GM19397 (cell line): ENCODE measurements around the gene ERMN.

ENCODE experiments used
- ATAC-seq: cut with Tn5 transposase; IDR thresholded peaks from one replicate; pipeline ENCODE4 v1.9.1; 2021; ENCODE audit warnings: mild to moderate bottlenecking, moderate library complexity; ENCODE audit not compliant: unreplicated experiment

The ERMN gene

DNA sequence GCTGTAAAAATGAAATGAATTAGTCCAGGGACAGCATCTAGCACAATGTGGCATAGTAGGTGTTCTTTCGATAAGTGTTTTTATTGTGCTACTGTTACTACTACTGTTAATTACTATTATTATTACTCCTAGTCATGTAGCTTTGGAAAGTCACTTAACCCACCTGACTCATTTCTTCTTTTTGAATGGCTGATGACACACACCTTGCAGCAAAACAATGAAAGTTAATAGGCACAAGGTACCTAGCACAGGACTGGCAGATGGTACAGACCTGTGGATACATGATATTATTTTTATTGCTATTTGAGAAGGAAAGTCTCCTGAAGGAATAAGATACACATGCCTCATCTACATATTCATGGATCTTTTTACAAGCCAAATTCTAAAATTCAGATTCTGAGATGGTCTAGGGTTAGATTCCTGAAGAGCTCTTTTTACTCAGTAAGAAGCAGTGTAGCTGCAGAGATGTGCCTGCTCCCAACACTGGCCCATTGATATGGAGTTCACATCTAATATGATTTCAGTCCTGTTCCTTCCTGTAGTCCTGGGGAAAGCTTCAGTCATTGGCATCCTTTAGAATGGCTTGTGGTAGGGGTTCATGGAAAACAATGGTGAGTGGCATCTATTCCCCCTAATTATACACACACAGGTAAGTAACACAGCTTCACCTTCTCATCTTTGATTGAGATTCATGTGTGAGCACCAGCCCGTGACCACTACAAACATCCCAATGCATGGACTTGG is 7.9 kb upstream of the ERMN start:
- ATAC-seq, result no peak

DNA sequence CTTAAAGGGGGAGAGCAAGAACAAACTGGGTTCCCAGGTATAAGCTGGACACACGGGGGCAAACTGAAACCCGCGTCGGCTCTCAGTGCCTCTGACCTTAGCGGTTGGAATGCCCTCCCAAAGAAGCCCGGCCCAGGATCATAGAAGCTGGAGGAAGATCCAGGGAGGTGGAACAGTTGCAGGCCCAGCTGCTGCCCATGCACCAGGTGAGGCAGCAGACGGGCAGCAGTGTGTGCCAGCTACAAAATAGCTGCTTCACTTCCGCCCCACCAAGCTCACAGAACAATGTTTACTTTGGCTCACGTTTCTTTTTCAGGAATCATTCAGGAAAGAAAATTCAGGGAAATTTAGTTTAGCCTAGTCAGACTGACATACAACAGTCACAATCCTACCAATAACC is 3.9 kb upstream of the ERMN start:
- ATAC-seq, result no peak

DNA sequence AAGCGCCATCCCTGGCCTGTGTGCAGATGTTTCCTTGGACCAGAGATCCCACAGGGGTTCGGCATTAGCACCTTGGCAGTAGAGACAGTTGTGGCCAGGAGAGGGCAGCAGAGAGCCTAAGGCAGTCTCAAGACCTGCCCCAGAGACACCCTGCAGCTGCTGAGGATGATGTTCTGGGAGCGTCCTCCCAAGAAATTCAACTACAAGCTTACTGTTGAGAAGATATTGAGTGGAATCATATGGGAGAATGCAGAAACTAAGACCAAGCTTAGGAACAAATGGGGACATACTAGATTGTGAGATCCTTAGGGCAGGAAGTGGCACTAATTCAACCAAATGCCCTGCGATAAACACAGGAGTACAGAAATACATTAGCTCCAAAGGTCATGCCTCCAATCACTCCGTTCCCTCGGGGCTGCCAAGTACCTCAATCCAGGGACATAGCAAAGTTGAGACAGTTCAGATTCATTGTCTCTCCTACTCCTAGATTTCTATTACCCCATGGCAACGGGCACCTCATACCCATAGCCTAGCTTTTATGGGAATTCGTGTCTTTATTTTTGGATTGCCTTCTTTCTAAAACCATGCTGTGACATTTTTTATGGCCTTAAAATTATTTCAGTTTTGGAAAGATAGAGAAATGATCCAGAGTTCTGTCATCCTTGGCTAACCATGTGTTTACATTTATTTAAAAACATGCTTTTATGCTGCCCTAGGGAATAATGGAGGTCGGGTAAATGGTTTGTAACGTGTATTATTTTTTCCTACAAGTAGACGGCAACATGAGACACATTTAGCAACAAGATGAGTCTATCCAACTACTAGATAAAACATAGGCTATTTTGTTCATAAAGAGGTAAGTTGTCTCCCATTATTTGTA is 2.2 kb upstream of the ERMN start:
- peak; percentile 99 for ATAC-seq

DNA sequence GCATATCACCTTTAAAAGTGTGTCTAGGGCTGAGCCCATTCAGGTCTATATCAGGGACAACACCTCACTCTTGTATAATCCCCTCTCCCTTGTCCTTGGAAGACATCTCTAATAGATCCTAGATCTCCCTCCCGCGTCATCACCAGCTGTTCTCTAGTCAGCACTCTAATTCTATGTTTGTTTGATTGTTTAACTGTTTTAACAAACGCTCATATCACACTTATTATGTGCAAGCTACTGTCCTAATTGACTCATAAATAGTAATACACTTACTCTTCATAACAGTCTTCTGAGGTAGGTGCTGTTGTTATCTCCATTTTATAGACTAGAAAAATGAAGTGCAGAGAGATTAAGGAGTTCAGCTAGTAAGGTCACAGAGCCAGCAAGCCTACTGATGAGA is 1.6 kb upstream of the ERMN start:
- peak; percentile 32 for ATAC-seq

DNA sequence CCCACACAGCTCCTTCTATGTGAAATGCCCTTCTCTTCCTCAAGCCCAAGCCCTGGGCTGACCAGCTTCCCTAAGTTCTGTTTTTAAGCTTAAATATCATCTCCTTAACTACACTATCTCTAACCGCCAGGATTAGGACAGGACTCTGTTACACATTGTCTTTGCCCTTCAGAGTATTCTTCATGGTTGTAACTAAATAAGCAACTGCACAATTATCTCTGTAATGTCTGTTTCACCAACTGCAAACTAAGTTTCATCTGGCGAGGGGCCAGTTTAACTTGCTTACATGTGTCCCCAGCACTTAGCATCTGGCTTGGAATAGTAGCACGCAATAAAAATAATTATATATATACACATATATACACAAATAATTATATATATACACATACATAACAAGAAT is 1.1 kb upstream of the ERMN start:
- no peak for ATAC-seq

DNA sequence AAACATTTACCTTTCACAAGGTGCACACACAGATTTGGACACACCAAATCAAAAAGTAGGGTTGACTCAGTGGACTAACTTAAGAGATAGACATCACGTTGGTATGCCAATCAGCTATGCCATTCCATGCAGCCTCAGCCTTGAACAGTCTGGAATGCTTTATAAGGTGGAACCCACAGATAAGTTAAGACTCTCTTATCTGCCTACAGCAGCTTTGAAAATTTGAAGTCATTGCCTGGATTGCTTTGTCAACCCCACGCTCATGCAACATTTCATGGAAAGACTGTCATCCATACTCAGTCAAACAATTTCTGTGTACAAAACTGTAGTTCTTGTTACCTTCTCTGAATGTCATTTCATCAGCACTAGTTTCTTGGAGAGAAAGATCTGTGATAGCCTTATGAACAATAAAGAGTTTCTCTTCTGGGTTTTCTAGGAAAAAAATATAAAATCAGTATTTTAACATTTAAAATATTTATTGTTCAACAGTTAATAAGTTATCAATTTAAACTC is 1.2 kb downstream of the ERMN start:
- ATAC-seq, result no peak

DNA sequence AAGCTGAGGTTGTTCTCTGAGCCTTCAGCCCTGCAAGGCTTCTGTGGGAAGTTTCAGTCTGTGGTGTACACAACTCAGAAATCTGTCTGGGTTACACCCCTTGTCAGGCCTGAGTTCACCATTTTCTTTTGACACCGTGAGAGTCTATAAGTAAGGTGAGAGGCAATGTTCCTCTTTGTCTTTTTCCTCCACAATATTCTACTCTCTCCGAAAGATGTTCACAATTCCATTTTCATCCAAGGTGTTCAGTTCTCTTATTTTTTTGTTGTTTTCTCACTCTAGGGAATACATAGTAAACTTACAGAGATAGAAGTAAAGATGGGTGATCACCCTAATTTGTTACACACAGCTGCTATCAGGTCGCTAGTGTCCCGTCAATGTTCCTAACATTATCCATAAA is 3.2 kb downstream of the ERMN start:
- no peak for ATAC-seq

DNA sequence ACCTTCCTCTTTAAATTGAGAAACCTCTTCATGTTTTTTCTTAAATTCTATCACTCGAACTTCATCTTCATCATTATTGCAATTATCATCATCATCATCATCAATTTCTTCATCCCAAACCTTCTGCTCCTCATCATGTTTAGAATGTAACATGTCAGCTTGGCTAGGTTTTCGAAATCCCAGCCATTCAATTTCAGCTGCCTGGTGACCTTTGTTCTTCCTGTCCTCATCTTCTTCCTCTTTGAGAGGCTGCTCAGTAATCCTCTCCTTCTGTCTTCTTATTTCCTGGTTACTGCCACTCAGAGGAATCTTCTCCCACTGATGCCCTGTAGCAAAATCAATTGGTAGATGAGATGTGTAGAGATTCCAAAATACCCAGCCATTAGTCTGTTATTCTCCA is 4.2 kb downstream of the ERMN start:
- ATAC-seq, result no peak

DNA sequence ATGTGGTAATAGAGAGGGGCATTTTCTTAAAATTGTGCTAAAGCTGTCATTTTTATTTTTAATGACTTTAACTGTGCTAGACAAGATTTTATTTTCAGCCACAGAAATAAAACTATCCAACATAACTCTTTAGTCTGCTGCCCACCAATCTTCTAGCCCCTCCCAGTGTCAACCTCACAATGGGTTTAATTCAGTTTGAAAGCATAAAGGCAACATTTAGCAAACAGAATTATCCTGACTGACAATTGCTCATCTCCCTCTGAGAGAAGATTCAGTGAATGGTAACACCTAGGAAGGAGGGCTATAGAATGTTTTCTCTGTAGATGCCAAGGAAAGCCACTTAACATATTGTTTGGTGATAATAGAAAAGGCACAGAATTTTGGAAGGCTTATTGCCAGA is 5.2 kb downstream of the ERMN start:
- no peak for ATAC-seq

DNA sequence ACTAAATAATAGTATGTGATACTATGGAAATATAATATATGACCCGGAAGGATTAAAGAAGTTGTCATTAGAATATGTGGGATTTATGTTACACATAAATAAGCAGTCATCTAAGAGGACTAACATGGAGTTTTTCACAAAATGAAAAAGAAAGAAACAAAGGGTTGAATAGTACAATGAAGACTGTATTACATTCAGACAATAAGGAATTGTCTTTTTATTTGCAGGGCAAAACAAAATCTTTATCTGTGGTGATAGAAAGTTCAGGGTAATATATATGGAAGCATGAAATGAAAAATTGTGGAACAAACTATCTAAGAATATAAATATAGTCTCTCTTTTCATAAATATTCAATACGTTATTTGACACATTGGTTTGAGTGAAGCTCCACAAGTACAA is 5.8 kb downstream of the ERMN start:
- no peak for ATAC-seq

DNA sequence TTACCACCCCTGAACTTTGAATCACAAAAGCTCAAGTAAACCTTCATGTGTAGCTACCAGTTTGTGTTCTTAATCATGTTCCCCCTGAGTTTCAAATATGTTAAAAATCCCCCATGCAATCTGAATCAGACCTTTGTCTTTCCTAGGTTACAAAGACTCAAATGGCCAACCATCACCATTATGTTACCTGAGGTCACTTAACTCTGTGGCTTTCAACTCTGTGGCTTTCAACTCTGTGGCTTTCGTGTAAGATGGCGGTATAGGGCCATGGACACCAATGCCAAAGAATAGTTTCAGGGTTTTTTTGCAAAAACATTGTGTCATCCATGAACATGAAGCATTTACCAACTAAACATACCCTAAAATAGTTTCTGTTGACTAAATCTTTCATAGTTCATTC is 6.7 kb downstream of the ERMN start:
- ATAC-seq, result no peak

DNA sequence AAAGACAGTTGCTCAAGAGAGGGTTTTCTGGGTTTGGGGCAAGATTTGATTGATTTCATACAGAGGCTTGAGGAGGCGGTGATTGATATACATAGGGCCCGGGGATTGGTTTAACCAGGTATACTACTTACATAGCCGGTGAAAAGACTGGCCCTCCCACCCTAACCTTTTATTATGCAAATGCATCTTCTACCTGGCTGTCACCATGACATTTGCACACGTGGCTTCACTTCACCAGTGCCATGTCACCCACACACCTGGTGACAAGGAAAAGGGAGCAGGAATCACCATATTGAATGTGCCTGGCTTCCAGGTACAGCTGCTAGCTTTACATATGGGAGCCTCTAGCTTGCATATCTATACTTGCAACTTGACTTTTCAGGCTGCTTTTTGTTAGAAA is 9.7 kb downstream of the ERMN start:
- ATAC-seq, result no peak

DNA sequence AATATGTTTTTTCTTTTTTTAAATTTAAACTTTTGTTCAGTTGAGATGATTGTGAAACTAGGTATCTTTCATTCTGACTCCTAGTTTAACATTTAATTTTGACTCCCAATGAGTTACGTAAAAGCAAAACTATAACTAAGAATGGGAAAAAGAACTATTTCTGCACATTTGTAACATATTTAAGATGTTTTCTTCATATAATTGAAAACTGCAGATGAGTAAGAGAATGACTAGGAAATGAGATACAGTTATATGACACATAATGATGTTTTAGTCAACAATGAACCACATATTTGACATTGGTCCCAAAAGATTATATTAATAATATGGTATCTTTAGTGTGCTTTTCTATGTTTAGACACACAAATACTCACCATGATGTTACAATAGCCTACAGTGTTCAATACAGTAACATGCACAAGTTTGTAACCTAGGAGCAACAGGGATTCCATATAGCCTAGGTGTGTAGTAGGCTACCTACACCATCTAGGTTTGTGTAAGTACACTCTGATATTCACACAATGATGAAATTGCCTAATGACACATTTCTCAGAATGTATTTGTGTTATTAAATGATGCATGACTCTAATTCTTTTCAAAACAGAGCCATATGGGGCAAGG is 12.6 kb downstream of the ERMN start:
- no peak for ATAC-seq

DNA sequence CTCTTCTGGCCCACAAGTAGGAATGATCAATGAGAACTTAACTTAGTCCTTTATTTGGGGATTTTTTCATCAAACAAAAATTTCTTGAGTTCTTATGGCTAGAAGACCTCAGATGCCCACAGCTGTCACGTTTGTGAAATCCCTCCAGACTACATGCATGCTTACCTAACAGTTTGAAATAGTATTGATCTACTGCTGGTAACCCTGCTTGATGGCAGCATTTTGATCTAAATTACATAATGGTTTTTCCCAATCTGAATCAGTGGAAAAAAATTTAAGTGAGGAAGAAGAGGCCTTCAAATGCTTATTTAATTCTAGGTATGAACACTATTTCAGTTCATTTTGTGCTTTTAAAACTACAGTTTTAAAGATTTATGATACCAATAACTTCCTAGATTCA is 13.9 kb downstream of the ERMN start:
- no peak for ATAC-seq

DNA sequence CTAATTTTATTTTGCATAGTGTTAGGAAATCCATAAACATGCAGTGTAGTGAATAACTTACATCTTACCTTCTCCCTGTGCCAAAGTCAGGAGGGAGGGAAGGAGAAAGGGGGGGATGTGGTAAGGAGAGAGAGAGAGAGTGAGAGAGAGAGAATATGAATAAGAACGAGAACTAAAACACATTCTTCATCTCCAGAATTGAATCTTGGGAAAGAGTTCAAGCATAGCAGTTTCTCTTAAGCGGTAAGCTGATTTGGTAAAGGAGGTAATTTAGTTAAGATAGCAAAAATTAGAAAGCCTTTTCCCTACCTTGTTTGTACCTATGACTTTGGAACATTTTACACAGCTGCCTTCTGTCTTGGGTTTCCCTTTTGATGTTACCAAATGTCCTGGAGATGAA is 15.7 kb downstream of the ERMN start:
- ATAC-seq, result no peak

DNA sequence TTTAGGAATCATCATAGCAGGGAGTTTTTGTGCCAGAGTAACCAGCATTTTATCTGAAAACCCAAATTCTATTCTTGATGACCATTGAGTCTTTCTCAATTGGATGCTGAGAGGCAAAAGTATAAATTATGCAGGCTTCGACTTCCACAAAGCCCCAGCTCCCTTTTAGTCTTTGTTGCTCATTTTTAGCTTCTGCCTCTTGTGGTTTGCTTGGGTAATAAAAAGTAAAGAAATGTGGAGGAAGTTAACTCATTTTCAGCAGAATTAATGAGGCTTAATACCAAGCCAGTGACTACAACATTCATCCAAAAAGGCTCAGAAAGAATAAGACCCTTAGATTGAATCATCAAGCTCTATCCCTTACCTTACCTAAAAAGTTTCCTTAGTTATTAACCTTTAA is 18.6 kb downstream of the ERMN start:
- no peak for ATAC-seq

DNA sequence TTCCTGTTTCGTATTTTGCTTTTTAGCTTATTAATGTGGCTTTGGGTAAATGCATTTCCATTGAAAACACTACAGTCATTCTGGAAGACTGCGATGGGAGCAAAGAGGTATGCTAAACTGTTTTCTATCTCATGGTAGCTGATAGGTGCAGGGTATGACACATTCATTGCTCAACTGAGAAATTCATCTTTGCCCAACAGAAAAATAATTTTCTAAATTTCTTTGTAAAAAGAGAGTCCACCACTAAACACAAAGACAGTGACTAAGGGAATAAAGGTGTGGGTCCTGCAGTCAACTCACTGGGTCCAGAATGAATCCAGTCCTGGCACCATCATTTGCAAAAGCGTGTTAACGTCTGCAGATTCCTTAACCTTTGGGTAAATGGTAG is 19.9 kb downstream of the ERMN start:
- ATAC-seq, result no peak

DNA sequence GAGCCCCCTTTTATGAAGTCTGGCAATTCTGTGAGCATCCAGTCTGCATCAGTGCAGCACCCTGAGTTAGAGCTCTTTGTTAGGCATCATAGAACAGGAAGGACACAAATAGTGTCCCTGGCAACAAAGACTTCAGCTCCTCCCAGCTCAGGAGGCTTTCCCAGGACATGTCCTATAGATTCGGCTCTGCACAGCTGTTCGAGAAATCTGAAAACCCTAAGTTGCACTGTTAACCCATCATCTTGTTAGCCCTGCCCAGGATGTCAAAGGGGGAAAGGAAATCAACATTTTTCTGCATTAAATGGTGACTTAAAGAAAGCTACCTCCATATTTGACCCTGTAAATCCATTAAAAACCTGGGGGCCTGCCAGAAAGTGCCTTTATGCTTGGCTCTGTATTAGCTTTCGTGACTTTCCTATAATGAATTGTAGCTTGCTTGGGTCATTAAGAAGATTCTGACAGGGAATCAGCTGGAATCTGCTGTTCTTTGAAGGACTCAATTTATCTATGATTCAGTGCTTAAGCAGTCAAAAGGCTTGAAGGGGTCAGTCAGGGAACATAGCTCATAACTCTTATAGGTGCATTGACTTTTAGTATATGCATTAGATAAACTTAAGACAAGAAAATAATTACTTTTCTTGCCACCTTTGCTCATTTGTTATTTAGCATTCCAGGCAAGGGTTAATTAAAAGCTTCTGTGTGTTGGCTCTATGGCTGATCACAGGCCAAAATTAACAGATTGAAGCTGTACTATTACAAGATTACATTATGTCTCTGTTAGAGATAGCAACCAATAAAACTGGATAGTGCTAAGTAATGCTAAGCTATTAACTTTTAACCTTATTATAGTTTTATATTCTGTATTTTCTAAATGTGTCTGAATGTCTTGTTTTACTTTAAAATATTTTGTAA is 20.6 kb downstream of the ERMN start:
- no peak for ATAC-seq

DNA sequence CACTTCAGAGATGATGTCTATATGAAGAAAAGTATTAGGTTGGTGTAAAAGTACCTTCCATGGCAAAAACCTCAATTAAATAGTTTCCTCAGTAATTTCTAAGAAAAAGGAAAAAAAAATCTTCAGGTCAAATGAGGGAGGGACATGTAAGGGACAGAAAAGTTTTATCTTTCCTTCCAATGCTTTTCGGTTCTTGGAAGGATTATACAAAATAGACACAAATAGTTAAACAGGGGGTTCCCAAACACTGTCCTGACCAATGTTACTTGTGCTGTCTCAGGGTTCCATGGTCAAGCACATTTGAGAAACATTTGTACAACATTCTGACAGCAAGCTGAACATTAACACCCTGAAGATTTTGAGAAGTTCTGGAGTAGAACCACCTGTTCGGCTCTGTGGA is 22.0 kb downstream of the ERMN start:
- no peak for ATAC-seq

DNA sequence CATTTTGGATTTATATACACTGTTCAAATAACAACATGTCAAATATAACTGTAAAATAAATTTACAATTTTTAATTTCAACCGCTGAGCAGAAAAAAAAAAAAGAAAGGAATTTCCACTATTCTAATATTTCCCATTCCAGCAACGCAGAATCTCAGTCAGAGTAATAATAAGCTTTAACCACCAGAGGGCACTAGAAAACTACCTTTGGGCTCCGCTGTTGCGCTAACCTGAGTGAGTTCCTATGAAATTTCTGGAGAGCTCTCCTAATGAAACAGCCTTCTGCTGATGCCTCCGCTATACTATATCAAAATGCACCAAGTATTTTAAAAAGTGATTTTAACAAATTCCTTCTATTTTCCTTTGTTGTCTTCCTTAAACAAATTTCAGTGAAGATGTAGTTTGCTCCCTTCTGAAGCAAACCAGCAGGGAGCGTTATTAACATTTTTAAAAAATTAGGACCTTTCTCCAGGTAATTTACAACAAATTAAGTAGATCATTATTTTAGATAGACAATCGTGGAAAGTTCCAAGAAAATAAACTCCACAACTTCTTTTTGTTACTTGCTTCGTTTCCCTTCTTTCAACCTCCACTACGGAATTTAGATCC is 23.0 kb downstream of the ERMN start:
- peak; percentile 71 for ATAC-seq
